Stimulated activated naive CD4-positive, alpha-beta T cell (primary cell): Measurements from ENCODE around the gene EPB41L5.
"Not testable (repeated sequence)": the region's sequence is repeated elsewhere in the genome, so short reads cannot be mapped to it uniquely, and the experiment has no call there.

Source experiments
- DNase-seq, 6 experiments: peaks; one replicate each; lab custom pipeline; 2025; lab: John Stamatoyannopoulos, UW

Gene EPB41L5

DNA sequence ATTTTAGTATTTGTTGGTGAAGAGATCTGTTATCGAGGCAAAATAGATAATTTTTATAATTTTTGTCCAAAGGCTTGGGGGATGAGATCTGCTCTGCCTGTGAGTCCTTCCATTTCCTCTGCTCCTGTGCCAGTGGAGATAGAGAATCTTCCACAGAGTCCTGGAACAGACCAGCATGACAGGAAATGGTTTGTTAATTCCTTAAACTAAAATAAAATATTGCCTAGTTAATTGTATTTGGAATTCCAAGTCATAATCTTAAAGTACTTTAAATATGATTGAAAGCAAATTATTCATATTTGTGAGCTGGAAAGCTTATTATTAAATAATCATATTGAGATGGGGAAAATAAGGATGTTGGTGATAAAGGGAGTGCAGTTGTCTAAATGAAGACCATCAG lies 87.8 kb downstream of the EPB41L5 start:
- DNase-seq: no peak

DNA sequence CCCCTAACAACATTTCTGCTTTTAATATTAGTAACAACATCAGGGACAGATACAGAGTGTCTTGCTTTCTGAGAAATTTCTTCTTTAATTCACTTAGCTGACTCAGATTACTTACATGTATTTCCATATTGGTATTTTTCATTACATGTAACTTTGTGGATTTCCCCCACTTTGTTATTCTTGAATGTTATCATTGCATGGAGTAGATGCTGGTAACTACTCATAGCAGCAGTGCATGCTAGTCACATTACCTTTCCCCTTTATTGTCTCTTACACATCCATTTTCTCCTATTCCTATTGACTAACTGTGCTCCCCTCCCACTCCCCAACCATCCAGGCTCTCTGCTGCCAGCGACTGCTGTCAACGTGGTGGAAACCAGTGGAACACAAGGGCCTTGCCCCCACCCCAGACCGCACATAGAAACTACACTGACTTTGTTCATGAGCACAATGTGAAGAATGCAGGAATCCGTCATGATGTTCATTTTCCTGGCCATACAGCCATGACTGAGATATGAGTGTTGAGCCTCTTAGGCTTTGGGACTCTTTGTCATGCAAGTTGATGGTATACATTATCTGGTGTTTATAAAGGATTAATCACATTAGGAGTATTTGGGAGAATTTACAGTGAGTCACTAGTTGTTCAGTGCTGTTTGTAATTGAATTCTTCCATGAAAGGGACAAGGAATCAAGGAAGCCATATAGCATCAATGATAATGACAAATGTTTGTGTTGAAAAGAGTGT lies 91.0 kb downstream of the EPB41L5 start:
- no peak for DNase-seq

DNA sequence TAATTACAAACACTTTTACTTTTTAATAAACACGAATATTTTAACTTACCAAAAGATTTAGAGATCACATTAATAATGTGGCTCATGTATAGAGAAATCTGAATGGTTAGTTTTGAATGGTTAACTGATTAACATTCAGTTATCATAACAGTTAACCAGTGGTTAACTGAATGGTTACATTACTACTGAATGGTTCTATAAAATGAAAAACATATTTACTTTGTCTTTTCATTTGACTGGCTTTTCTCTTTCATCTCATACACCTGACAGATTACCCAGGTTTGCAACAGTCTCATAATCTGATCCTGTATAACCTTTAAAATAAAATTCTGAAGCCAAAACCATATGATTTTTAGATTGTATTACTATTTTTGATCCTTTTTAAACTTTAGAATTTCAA lies 91.9 kb downstream of the EPB41L5 start:
- DNase-seq: no peak

DNA sequence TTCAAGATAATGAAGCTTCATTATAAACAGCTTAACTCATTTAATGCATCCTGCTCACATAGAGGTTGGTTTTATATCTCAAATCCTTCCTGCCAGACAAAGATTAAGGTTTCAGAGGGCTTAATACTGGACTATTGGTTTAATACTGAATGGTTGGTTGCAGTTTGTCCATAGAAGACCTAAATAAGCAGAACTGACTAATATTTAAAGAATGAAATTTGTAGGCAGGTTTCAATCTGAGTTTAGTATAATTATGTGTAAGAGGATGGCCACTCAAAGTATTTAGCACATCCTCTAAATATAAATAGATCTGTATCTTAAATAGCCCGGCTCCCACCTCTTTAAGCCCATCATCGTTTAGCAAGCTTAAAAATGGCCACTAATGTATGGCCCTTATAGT lies 92.5 kb downstream of the EPB41L5 start:
- DNase-seq: no peak

DNA sequence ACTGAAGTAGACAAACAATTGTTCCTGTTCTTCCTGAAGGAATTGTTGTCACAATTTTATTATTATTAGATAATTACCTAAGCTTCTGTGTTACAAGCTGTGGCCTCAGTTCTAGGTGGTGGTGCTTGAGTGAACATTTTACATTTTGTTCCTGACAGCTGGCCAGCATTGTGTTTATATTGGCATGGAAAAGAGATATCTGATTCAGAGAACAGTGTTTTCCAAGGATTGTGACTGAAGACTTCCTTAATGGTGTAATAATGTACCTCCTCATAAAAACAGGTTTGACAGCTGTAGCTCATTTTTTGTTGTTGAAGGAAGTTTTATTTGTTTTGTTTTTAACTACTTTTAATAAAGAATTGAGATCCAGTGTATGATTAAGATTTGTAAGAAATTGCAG lies 95.2 kb downstream of the EPB41L5 start:
- no peak for DNase-seq

DNA sequence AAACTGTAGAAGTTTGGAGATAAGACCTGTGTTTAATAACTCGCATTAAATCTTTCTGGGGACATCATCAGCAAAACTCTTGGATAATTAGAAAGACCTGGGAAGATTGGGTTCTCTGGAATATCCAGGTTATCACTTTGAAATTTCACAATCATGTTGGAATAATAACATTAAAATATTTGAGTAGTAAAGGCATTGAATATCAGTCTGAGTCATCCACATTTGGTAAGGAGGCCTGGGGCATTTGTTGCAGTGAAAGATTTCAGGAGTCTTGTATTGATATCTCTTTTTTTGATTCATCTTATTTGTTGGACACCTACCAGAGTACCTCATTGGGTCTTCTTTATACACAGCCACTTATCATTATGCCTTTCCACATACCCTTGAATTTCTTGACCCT lies 95.9 kb downstream of the EPB41L5 start:
- no peak for DNase-seq

DNA sequence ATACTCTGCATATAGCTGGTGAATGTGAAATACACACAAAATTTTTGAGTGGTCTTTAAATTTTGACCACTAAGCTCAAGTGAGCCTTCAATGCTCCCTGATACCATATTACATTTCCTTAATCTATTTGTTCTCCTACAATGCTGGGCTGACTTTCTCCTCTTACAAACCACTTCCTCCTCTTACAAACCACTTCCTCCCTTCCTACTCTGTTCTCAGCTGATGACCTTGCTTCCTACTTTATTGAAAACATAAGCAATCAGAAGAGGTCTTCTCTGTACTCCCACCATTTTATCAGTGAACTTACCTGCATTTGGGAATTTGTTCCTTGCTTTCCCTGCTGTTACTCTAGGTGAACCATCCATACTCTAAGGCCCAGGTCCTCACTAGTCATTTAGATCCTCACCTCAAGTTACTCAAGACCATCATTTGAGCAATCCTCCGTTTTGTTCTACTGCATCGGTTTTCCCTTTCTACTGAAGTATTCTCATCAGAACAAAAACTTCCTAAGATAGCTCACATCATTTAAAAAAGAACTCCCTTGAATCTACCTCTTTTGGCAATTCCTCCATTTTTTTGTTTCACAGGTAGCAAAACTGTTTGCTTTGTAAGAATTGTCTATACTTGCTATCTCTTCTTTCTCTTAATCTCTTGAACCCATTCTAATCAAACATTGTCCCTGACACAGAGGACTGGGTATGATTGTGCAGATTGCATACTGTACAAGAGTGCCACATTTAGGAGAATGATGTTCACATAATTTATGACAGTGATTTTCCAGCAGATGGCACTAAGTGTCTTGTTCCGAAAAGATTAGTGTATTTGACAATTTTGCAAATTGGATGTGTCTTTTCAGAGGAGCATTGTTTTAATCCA lies 96.5 kb downstream of the EPB41L5 start:
- peak in 3 of 6 experiments; percentile 58 to 68 (median 66) for DNase-seq

DNA sequence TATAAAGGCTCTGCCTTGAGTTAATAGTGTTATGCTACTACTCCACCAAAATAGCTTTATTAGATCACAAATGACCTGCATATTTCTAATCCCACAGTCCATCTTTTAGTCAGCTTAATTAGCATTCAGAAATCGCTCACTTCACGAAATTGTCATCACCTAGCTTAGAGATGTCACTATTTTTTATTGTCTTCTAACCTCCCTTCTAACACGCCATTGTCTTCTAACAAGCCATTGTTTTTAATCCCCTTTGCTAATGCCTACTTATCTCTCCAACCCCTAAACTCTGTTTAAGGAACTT lies 97.1 kb downstream of the EPB41L5 start:
- no peak for DNase-seq

DNA sequence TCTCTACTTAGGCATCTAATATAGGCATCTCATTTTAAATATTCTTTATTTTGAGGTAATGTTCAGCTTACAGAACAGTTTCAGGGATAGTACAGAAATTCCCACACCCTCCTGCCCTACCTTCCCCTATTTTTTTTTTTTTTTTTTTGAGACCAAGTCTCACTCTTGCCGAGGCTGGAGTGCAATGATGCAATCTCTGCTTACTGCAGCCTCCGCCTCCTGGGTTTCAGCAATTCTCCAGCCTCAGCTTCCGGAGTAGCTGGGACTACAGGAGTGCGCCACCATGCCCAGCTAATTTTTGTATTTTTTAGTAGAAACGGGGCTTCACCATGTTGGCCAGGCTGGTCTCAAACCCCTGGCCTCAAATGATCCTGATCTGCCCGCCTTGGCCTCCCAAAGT lies 97.6 kb downstream of the EPB41L5 start:
- DNase-seq: no peak

DNA sequence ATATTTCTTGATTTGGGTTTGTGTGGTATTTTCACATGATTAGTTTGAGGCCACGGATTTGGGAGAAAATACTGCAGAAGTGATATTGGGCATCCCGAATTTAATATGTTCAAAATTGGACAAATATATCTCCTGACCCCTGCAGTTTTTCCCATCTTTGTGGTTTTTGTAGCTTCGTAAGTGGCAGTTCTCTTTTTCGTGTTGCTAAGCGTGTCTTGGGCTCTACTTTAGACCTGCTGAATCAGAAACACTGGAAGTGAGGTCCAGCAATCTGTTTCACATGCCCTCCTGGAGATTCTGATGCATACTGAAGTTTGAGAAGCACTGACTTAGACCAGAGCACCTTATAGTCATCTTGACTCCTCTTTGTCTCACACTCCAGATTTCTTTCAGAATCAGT lies 98.3 kb downstream of the EPB41L5 start:
- no peak for DNase-seq

DNA sequence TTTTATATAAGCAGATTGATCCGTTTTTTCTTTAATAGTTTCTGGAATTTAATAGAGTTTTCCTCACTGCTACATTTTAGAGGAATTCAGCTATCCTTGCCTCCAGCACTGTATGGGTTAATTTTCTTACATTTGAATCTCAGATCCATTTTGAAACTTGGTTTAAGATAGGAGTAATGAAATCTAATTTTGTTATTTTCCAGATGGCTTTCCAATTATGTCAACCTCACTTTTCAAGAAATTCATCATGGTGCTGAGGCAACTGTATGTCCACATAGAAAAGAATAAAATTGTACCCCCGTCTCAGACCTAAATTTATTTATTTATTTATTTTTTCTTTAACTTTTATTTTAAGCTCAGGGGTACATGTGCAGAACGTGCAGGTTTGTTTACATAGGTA lies 105.1 kb downstream of the EPB41L5 start:
- no peak for DNase-seq

DNA sequence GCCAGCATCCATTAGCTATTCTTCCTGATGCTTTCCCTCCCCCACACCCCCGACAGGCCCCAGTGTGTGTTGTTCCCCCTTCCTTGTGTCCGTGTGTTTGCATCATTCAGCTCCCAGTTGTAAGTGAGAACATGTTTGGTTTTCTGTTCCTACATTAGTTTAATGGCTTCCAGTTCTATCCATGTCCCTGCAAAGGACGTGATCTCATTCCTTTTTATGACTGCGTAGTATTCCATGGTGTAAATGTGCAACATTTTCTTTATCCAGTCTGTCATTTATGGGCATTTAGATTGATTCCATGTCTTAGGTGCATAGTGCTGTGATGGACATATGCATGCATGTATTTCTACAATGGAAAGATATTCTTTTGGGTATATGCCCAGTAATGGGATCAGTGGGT lies 105.6 kb downstream of the EPB41L5 start:
- DNase-seq: no peak

DNA sequence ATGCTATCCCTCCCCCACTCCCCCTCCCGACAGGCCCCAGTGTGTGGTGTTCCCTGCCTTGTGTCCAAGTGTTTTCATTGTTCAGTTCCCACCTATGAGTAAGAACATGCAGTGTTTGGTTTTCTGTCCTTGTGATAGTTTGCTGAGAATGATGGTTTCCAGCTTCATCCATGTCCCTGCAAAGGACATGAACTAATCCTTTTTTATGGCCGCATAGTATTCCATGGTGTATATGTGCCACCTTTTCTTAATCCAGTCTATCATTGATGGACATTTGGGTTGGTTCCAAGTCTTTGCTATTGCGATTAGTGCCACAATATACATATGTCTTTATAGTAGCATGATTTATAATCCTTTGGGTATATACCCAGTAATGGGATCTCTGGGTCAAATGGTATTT lies 108.5 kb downstream of the EPB41L5 start:
- not testable (repeated sequence) for DNase-seq

DNA sequence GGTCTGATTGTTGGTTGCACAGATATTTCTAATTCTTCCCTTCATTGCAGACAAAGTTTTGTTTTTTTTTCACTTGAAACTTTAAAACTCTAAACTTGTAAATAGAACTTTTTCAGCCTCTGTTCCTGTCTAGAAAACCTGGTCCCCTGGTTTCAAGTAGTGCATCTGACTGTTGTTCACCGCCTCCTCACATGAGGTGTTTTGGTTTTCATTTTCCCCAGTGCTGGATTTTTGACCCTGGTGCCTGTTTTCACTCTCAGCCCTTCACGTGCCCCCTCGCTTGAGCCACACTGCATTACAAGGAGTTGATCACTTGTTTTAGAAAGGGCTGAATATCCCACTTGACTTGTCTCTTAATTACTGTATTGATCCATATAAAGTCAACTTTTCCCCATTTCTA lies 110.2 kb downstream of the EPB41L5 start:
- DNase-seq: no peak

DNA sequence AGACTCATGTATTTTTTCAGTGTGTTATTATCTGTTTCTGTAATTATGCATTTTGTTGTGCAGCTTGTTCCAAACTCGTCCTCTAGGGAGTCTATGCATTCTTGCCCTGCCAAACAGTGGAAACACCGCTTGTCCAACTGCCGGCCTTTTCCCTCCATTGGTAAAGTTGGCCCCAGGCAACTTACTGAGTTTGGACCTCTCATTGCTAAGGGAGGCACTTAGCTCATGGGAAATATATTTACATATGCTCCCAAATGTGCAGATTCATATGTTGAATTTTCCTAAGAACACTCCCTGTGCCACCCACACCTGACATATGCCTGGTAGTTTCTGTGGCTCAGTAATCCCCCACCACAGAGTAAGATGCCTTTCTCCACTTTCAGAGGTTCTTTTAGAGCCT lies 112.3 kb downstream of the EPB41L5 start:
- no peak for DNase-seq

DNA sequence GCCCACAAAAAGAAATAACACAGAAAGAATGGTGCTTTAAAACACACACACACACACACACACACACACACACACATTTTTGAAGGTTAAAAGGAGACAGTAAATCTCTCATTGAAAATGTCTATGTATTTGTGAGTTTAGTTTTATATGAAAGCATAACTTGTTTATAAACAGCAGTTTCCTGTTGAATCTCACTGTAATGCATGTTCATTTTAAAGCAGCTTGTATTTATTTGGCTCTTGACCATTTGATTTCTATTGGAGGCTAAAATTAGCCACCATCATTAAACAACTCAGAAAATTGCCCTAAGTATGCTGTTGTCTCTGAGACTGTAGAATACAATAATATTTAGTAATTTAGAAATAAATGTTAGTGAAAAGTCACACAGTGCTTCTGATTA lies 115.3 kb downstream of the EPB41L5 start:
- no peak for DNase-seq

DNA sequence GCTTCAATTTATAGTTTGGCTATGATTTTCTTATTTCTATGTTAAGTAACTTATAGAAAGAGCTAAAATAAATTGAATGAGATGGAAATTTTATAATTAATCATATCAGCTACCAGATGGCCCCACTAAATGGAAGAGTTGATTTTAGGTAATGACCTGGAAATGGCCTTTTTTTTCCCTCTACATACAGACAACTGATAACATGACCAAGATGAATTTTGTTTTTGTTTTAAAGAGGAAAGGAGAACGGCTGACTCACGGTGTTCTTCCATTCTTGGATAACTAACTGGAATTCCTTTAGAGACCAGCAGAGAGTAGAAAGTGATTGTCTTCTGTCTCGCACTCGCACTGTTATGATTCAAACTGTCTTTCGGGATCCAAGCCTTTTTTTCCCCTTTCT lies 119.3 kb downstream of the EPB41L5 start:
- DNase-seq: no peak

DNA sequence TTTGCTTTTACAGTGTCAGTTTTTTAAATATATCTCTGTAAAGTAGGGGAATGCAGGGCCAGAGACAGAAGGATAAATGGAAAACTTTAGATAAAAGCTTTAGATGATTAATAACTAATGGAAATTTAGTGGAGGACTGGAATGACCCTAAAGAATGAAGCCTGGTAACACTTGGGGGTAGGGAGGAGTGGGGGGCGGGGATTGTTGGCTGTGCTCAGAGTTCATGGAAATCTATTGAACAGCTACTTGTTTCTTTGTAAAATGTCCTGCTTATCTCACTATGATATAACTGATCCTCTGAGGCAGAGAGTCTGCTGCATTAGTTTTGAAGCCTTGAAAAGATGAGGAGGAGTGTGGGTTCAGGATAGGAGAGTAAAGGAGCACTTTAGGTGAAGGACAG lies 119.8 kb downstream of the EPB41L5 start:
- DNase-seq: no peak

DNA sequence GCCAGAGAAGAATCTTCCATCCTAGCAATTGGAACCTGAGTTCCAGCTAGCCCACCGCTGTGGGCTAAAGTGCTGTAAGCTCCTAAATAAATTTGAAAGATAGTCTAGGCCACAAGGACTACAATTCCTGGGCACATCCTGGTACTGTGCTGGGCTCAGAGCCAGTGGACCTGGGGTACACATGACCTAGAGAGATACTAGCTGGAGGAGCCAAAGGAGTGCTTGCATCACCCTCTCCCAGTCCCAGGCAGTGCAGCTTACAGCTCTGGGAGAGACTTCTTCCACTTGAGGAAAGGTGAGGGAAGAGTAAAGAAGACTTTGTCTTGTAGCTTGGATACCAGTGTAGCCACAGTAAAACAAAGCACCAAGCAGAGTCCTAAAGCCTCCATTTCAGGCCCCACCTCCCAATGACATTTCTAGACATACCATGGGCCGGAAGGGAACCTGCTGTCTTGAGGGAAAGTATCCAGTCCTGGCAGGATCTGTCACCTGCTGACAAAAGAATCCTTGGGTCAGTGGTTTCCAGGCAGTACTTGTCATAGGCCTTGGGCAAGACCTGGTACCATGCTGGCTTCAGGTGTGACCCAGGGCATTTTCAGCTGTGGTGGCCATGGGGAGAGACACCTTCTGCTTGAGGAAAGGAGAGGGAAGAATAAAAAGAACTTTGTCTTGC lies 120.8 kb downstream of the EPB41L5 start:
- no peak for DNase-seq

DNA sequence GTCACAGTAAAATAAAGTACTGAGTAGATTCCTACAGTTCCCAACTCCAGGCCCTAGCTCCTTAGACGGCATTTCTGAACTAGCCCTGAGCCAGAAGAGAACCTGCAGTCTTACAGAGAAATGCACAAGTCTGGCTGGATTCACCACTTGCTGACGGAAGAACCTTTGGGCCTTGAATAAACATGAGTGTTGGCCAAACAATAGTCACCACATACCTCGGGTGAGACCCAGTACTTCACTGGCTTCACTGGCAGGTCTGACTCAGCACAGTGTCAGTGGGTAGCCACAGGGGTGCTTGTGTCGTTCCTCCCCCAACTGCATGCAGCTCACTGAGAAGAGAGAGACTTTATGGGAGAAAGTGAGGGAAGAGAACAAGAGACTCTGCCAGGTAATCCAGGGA lies 121.4 kb downstream of the EPB41L5 start:
- no peak for DNase-seq

DNA sequence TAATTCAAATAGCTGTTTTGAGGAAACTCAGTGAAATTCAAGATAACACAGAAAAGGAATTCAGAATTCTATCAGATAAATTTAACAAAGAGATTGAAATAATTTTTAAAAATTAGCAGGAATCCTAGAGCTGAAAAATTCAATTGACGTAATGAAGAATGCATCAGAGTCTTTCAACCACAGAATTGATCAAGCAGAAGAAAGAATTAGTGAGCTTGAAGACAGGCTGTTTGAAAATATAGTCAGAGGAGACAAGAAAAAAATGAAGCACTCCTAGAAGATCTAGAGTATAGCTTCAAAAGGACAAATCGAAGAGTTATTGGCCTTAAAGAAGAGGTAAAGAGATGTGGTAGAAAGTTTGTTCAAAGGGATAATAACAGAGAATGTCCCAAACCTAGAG lies 122.1 kb downstream of the EPB41L5 start:
- DNase-seq: not testable (repeated sequence)

DNA sequence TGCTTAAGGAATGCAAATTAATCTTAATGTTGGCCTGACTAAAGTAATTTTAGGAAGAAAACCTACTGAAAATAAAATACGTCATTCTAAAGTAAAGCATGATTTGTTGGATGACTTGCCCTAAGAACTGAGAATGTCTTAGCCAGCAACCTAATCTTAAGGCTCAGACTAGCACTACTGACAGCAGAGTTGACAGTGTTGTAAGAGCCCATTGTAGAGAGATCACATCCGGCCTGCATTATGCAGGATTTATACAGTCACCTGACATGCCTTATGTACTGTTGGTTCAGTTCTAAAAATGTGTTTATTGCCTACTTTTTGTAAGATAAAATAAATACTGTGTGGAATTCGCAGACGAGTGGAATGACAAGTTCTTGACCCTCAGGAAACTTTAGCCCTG lies 128.0 kb downstream of the EPB41L5 start:
- DNase-seq: no peak
